Retinal pigment epithelial cell (primary cell): ENCODE measurements around the gene MMP11.

Source experiments
- DNase-seq: peaks from one replicate; pipeline ENCODE4 v3.0.0-alpha.2; 2010; ENCODE audit warnings: low read depth
- H3K4me3 ChIP-seq: 2 replicates; pipeline ENCODE4 v1.5.1; 2011; ENCODE audit warnings: mild to moderate bottlenecking, low read length, control low read depth, moderate library complexity
- TF ChIP-seq, protein P1 (sequence below): conservative IDR thresholded peaks from 2 replicates; pipeline ENCODE4 v1.5.1; 2011; ENCODE audit warnings: low read depth, low read length, control low read depth, inconsistent platforms

The MMP11 gene

DNA sequence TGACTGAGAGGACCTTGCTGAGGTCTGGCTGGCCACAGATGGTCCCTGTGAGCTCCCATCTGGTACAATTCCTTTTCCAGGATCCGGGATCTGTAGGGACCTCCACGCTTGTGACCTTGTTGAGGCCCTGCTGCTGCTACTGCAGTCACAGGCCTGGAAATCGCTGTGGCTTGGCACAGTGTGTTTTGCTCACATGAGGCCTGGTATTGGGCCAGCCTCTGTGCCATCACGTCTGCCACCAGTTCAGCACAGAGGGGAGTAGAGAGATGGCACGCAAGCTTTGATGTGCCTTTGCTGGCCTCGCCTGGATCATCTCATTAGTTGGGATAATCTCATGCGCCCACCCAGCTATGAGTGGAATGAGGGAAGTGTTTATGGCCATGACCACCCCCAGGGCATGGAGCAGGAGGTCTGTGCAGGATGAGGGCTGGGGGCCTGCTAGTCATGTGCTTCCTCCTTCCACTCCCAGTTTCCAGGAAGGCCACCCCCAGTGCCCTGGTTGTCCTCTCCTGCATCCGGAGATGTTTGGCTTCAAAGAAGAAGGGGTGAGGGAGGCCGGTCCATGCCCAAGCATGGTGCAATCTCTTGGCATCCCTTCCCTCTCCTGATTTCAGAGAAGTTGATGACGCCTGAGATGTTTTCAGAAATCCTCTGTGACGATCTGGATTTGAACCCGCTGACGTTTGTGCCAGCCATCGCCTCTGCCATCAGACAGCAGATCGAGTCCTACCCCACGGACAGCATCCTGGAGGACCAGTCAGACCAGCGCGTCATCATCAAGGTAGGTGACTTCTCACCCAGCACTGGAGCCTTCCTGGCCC is 43.7 kb downstream of the MMP11 start:
- H3K4me3 ChIP-seq = no peak overlapping the region
- TF ChIP-seq, protein P1, sequence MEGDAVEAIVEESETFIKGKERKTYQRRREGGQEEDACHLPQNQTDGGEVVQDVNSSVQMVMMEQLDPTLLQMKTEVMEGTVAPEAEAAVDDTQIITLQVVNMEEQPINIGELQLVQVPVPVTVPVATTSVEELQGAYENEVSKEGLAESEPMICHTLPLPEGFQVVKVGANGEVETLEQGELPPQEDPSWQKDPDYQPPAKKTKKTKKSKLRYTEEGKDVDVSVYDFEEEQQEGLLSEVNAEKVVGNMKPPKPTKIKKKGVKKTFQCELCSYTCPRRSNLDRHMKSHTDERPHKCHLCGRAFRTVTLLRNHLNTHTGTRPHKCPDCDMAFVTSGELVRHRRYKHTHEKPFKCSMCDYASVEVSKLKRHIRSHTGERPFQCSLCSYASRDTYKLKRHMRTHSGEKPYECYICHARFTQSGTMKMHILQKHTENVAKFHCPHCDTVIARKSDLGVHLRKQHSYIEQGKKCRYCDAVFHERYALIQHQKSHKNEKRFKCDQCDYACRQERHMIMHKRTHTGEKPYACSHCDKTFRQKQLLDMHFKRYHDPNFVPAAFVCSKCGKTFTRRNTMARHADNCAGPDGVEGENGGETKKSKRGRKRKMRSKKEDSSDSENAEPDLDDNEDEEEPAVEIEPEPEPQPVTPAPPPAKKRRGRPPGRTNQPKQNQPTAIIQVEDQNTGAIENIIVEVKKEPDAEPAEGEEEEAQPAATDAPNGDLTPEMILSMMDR = no peak
- no peak for DNase-seq

DNA sequence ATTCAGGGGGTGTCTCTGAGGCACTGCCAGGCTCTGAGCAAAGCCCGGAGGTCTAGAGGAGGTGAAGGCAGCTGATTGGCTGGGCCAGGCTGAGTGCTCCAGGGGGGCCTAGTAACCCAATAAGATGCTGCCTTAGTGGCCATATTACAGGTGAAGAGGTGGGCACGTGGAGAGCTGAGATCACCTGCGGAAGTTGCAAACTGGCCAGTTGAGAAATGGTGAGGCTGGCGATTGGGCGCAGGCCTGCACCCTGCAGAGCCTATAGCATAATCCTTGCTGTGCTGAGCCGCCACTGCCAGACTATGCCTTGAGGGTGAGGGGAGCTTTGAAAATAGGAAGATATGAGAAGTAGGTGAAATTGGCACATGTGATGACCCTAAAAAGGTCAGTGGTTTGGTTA is 44.5 kb downstream of the MMP11 start:
- H3K4me3 ChIP-seq = no peak overlapping the region
- TF ChIP-seq, protein P1 = no peak
- DNase-seq = no peak

DNA sequence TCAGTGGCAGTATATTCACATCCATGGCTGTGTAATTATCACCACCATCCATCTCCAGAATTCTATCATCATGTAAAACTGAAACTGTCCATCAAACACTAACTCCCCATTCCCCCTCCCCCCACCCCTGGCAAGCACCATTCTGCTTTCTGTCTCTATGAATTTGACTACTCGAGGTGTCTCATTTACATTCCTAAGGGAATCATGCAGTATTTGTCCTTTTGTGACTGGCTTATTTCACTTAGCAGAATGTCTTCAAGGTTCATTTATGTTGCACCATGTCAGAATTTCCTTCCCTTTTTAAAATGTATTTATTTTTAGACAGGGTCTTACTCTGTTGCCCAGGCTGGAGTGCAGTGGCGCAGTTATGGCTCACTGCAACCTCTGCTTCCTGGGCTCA is 45.9 kb downstream of the MMP11 start:
- H3K4me3 ChIP-seq = no peak overlapping the region
- DNase-seq = no peak
- TF ChIP-seq, protein P1 = no peak

DNA sequence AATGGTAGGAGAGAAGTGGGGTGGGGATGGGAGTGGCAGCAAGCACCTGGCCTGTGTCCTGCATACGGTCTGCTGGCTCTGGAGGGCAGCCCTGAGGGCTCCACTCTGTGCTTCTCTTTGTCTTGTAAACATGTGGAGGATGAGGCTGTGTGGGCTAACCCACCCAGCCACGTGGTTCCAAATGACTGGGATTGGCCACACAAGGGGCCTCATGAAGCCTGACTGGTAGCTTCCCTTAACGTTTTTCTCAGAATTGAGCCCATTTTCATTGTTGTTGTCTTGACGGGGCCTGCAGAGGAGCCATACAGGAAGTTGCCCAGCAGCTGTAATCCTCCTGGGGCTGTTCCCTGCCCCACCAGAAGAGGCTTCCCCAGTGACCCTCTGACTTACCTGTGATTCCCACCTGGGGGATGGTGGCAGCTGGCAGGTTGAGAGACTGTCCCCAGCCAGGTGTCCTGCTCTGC is 48.1 kb downstream of the MMP11 start:
- TF ChIP-seq, protein P1 = no peak
- no peak overlapping the region for H3K4me3 ChIP-seq
- no peak for DNase-seq

DNA sequence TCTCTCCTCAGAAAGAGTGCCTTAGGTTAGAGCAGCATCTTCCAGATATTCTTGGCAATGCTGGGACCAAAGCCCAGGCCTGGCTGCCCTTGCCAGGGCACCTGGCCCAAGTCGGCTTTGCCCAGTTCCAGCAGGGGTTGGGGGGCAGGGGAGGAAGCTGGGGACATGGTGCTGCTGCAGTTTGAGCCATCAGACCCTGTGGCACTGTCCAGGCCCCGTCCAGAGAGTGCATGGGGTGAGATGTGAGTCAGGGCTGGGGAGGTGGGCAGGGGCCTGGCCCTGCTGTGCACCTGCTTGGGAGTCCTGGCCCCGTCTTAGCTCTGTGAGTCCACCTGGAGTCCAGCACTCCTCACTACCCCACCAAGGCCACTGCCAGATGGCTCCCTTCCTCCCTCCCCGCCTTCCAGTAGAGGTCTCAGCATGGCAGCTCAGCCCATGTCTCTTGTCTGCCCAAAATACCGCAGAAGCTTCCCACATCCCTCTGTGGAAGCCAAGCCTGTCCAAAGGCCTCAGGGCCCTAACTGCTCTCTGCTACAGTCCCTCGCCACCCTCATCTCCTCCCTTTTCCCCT is 49.5 kb downstream of the MMP11 start:
- TF ChIP-seq, protein P1 = no peak
- no peak for DNase-seq
- no peak overlapping the region for H3K4me3 ChIP-seq

DNA sequence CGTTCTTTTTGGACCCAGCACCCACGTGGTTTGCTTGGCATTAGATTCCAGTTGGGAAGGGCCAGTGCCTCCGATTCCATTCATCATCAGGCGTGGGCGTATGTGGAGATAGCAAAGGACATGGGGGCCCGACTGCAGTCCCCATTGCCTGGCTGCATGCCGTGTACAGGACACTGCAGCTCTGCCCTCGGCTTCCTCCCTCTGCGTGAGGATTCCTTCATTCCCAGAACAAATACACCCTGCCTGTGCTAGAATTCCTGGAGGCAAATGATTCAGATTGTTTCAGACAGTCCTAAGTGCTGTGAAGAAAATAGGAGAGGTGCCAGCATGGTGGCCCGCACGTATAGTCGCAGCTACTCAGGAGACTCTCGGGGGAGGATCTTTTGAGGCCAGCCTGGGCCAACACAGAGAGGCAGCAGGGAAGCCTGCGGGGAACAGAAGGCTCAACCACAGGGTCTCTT is 50.7 kb downstream of the MMP11 start:
- DNase-seq = no peak
- H3K4me3 ChIP-seq = no peak overlapping the region
- TF ChIP-seq, protein P1 = no peak
